Panc1 (cell line): ENCODE data around the gene TP53RK. TPM values are rescaled to one million over a fixed set of nuclear protein-coding genes. Genes with fewer than 3 reads are reported as not detected.

Experiments
- ATAC-seq: fragments of 200-7000 bp; cut with Tn5 transposase; 2 replicates; pipeline ENCODE4 v1.9.1; 2020; ENCODE audit warnings: mild to moderate bottlenecking, moderate library complexity
- BruUV-seq: library from RNA; stranded (reverse); fragments of 400-500 nt; replicated peaks from 2 replicates; lab custom pipeline; 2021; lab: Mats Ljungman, UMichigan
- CTCF ChIA-PET: fragments of 300-600 bp; sonication (Branson Sonifier 250); formaldehyde crosslinking; loops from one replicate; lab custom pipeline; 2022; ENCODE audit warnings: antibody characterized with exemption; lab: Charles Lee
- POLR2A ChIA-PET: fragments of 300-600 bp; sonication (Branson Sonifier 250); formaldehyde crosslinking; loops from one replicate; lab custom pipeline; 2022; ENCODE audit warnings: antibody characterized with exemption; lab: Charles Lee
- DNase-seq: peaks from one replicate; pipeline ENCODE4 v3.0.0-alpha.2; 2010; ENCODE audit warnings: low read depth, low spot score
- H3K27ac ChIP-seq: 2 replicates; pipeline ENCODE4 v1.5.1; 2011; ENCODE audit warnings: mild to moderate bottlenecking, low read length, inconsistent platforms
- H3K27me3 ChIP-seq: fragments of 200-500 bp; sonication (Bioruptor generic); 2 replicates; pipeline ENCODE4 v1.6.0; 2014; ENCODE audit warnings: low read length, inconsistent platforms; ENCODE audit not compliant: control insufficient read depth, insufficient read depth
- H3K36me3 ChIP-seq: fragments of 200-500 bp; sonication (Bioruptor generic); 2 replicates; pipeline ENCODE4 v1.5.1; 2014; ENCODE audit warnings: inconsistent platforms, mild to moderate bottlenecking, low read length, moderate library complexity; ENCODE audit not compliant: control insufficient read depth, insufficient read depth
- H3K4me1 ChIP-seq: 2 replicates; pipeline ENCODE4 v1.5.1; 2011; ENCODE audit warnings: inconsistent platforms, mild to moderate bottlenecking, low read length, moderate library complexity; ENCODE audit not compliant: control insufficient read depth, insufficient read depth
- H3K4me3 ChIP-seq, 2 experiments: 2 replicates each; pipeline ENCODE4 v1.5.1; 2011 to 2012; ENCODE audit warnings: low read depth in 2 of 2, low read length in 2 of 2, mild to moderate bottlenecking in 2 of 2, inconsistent platforms in 1 of 2, moderate library complexity in 1 of 2
- H3K9me3 ChIP-seq: fragments of 200-500 bp; sonication (Bioruptor generic); 2 replicates; pipeline ENCODE4 v1.5.1; 2014; ENCODE audit warnings: low read depth, mild to moderate bottlenecking, inconsistent platforms, low read length, moderate library complexity; ENCODE audit not compliant: control insufficient read depth, insufficient read depth
- POLR2AphosphoS5 ChIP-seq: IDR thresholded peaks from 2 replicates; pipeline ENCODE4 v1.6.1; 2012; ENCODE audit warnings: mild to moderate bottlenecking, low read depth, low read length, moderate library complexity
- SIN3A ChIP-seq: IDR thresholded peaks from 2 replicates; pipeline ENCODE4 v1.6.1; 2012; ENCODE audit warnings: low read depth, mild to moderate bottlenecking, low read length, moderate library complexity, borderline replicate concordance; ENCODE audit not compliant: insufficient read depth
- TCF7L2 ChIP-seq: IDR thresholded peaks from 2 replicates; pipeline ENCODE4 v1.6.1; 2011; ENCODE audit warnings: mild to moderate bottlenecking, low read depth, low read length, inconsistent platforms
- in situ Hi-C: cut with HindIII; loops from 2 replicates; pipeline ENCODE4 v1.10.0; 2016; ENCODE audit warnings: low sequenced_read_pairs, low pct_unique_long_range_greater_than_20kb
- intact Hi-C: fragments of 100-400 bp; cut with micrococcal nuclease; formaldehyde crosslinking; loops from one replicate; pipeline ENCODE4 v1.10.0; 2022; ENCODE audit not compliant: unreplicated experiment
- total RNA-seq: library from RNA; stranded (reverse); gene quantifications from one replicate; pipeline ENCODE4 v1.2.1, GENCODE V29; 2021; ENCODE audit not compliant: unreplicated experiment
- TF ChIP-seq, protein P1 (sequence below): fragments of 450-650 bp; IDR thresholded peaks from 2 replicates; pipeline ENCODE4 v1.5.1; 2017; ENCODE audit warnings: mild to moderate bottlenecking
- TF ChIP-seq, protein P2 (sequence below), 2 experiments: IDR thresholded peaks; 2 replicates each; pipeline ENCODE4 v1.6.1; 2011 to 2012; ENCODE audit warnings: low read depth in 2 of 2, control low read depth in 1 of 2, low read length in 1 of 2, mild to moderate bottlenecking in 1 of 2, moderate library complexity in 1 of 2; ENCODE audit not compliant: insufficient read depth in 1 of 2

The TP53RK gene
- total RNA-seq, 1 experiment from 2014 or later: 13.7 TPM

DNA sequence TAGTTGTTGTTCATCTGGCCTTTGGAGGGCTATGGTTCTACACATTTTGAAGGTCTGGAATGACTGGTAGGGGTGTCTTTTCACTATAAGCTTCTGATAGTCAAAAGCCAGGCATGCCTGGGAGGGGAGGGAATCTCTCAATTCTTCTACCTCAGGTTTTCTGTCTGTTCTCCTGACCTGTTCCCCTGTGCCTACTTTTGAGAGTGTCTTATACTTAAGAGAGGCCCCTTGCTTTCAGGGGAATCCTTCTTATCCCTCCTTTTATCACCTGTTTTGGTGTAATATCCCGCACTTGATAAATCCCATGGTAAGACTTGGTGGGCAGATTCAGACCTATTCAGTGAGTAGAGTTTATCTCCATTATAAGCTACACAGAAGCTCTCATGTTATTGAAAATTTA lies 27.6 kb downstream of the TP53RK start:
- intact Hi-C loops (no loop called here), in situ Hi-C loops (no loop called here)
- DNase-seq (no peak), ATAC-seq (no peak)
- Histone ChIP-seq H3K9me3 (no peaks in the 10 kb centered on the region), H3K27me3 (peaks cover 4% of the 10 kb centered on the region; the same call in 1 of the 2 replicates), H3K4me3 (no peak overlapping the region), H3K27ac (no peak overlapping the region), H3K4me1 (no peaks in the 10 kb centered on the region), H3K36me3 (no peaks in the 10 kb centered on the region)
- BruUV-seq: no TSS peak
- POLR2A ChIA-PET: no interaction called here
- TF ChIP-seq POLR2AphosphoS5 (no peak), SIN3A (no peak), TCF7L2 (no peak)
- TF ChIP-seq, protein P1, sequence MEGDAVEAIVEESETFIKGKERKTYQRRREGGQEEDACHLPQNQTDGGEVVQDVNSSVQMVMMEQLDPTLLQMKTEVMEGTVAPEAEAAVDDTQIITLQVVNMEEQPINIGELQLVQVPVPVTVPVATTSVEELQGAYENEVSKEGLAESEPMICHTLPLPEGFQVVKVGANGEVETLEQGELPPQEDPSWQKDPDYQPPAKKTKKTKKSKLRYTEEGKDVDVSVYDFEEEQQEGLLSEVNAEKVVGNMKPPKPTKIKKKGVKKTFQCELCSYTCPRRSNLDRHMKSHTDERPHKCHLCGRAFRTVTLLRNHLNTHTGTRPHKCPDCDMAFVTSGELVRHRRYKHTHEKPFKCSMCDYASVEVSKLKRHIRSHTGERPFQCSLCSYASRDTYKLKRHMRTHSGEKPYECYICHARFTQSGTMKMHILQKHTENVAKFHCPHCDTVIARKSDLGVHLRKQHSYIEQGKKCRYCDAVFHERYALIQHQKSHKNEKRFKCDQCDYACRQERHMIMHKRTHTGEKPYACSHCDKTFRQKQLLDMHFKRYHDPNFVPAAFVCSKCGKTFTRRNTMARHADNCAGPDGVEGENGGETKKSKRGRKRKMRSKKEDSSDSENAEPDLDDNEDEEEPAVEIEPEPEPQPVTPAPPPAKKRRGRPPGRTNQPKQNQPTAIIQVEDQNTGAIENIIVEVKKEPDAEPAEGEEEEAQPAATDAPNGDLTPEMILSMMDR: no peak
- TF ChIP-seq, protein P2, sequence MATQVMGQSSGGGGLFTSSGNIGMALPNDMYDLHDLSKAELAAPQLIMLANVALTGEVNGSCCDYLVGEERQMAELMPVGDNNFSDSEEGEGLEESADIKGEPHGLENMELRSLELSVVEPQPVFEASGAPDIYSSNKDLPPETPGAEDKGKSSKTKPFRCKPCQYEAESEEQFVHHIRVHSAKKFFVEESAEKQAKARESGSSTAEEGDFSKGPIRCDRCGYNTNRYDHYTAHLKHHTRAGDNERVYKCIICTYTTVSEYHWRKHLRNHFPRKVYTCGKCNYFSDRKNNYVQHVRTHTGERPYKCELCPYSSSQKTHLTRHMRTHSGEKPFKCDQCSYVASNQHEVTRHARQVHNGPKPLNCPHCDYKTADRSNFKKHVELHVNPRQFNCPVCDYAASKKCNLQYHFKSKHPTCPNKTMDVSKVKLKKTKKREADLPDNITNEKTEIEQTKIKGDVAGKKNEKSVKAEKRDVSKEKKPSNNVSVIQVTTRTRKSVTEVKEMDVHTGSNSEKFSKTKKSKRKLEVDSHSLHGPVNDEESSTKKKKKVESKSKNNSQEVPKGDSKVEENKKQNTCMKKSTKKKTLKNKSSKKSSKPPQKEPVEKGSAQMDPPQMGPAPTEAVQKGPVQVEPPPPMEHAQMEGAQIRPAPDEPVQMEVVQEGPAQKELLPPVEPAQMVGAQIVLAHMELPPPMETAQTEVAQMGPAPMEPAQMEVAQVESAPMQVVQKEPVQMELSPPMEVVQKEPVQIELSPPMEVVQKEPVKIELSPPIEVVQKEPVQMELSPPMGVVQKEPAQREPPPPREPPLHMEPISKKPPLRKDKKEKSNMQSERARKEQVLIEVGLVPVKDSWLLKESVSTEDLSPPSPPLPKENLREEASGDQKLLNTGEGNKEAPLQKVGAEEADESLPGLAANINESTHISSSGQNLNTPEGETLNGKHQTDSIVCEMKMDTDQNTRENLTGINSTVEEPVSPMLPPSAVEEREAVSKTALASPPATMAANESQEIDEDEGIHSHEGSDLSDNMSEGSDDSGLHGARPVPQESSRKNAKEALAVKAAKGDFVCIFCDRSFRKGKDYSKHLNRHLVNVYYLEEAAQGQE (IDR thresholded peaks at IDR 0.05; ENCODE audit: insufficient read depth in 1 of 2, low read depth in 2 of 2, low read length in 1 of 2): no peak
- CTCF ChIA-PET: no interaction called here

- H3K27me3 ChIP-seq: peaks cover 4% of the 10 kb centered on the region; the same call in 1 of the 2 replicates
- TF ChIP-seq, protein P2 (IDR thresholded peaks at IDR 0.05; ENCODE audit: insufficient read depth in 1 of 2, low read depth in 2 of 2, low read length in 1 of 2): no peak
- H3K4me3 ChIP-seq: no peak overlapping the region
- in situ Hi-C loops (no loop called here), intact Hi-C loops (no loop called here)
- no peak overlapping the region for H3K27ac ChIP-seq
- ChIA-PET POLR2A (no interaction called here), CTCF (no interaction called here)
- H3K36me3 ChIP-seq: no peaks in the 10 kb centered on the region
- no peaks in the 10 kb centered on the region for H3K9me3 ChIP-seq
- H3K4me1 ChIP-seq: no peaks in the 10 kb centered on the region
- ATAC-seq (no peak), DNase-seq (no peak)
- no TSS peak for BruUV-seq
Measured at GRCh38 chr20:46660487-46660886, 28.8 kb downstream of the TP53RK start.
